Ramos (cell line): Measurements from ENCODE around the gene TMX1.

Source experiments
- in situ Hi-C: fragments of 300-500 bp; cut with MboI; formaldehyde crosslinking; loops from one replicate; pipeline ENCODE4 v1.14.3; 2022; ENCODE audit warnings: low sequenced_read_pairs; ENCODE audit not compliant: unreplicated experiment

The TMX1 gene

GRCh38 chr14:51242545-51243490 lies 2.8 kb downstream of the TMX1 start:
- in situ Hi-C loops: no loop called here

GRCh38 chr14:51244591-51244990 lies 4.5 kb downstream of the TMX1 start:
- in situ Hi-C loops: no loop called here

GRCh38 chr14:51246032-51246431 lies 6.0 kb downstream of the TMX1 start:
- in situ Hi-C loops: no loop called here

- in situ Hi-C loops: no loop called here
Observed at GRCh38 chr14:51248016-51248987, 8.3 kb downstream of the TMX1 start.

GRCh38 chr14:51251486-51251885 lies 11.4 kb downstream of the TMX1 start:
- in situ Hi-C loops: no loop called here

- in situ Hi-C loops: no loop called here
Observed at GRCh38 chr14:51253880-51254279, 13.8 kb downstream of the TMX1 start.

GRCh38 chr14:51258280-51258679 lies 18.2 kb downstream of the TMX1 start:
- in situ Hi-C loops: no loop called here

- in situ Hi-C loops: no loop called here
Observed at GRCh38 chr14:51258788-51259187, 18.7 kb downstream of the TMX1 start.

GRCh38 chr14:51260225-51260624 lies 20.2 kb downstream of the TMX1 start:
- in situ Hi-C loops: no loop called here

- in situ Hi-C loops: no loop called here
Observed at GRCh38 chr14:51261151-51261550, 21.1 kb downstream of the TMX1 start.

GRCh38 chr14:51262868-51263267 lies 22.8 kb downstream of the TMX1 start:
- in situ Hi-C loops: no loop called here

GRCh38 chr14:51269634-51270033 lies 29.6 kb downstream of the TMX1 start:
- in situ Hi-C loops: no loop called here

GRCh38 chr14:51276605-51277004 lies 36.6 kb downstream of the TMX1 start:
- in situ Hi-C loops: no loop called here

- in situ Hi-C loops: no loop called here
Observed at GRCh38 chr14:51277753-51278415, 37.8 kb downstream of the TMX1 start.

GRCh38 chr14:51282517-51282916 lies 42.5 kb downstream of the TMX1 start:
- in situ Hi-C loops: loop anchor here (10.0 kb wide), 1 partner anchor 702 kb away; the partner anchor contains the start of gene RTRAF

GRCh38 chr14:51283402-51284085 lies 43.5 kb downstream of the TMX1 start:
- in situ Hi-C loops: loop anchor here (10.0 kb wide), 1 partner anchor 701 kb away; the partner anchor contains the start of gene RTRAF

GRCh38 chr14:51284241-51284640 lies 44.2 kb downstream of the TMX1 start:
- in situ Hi-C loops: loop anchor here (10.0 kb wide), 1 partner anchor 701 kb away; the partner anchor contains the start of gene RTRAF

GRCh38 chr14:51285120-51285519 lies 45.1 kb downstream of the TMX1 start:
- in situ Hi-C loops: loop anchor here (10.0 kb wide), 1 partner anchor 700 kb away; the partner anchor contains the start of gene RTRAF

GRCh38 chr14:51289169-51289568 lies 49.1 kb downstream of the TMX1 start:
- in situ Hi-C loops: loop anchor here (10.0 kb wide), 1 partner anchor 696 kb away; the partner anchor contains the start of gene RTRAF
